ENCODE results near the gene EIF5A2. TPM values are rescaled to one million over a fixed set of nuclear protein-coding genes. Genes with fewer than 3 reads are reported as not detected.
"Not testable (repeated sequence)": the region's sequence is repeated elsewhere in the genome, so short reads cannot be mapped to it uniquely, and the experiment has no call there.

Gene EIF5A2
- total RNA-seq, 2 experiments from 2014 or later, result 10.8 to 10.9 TPM

DNA sequence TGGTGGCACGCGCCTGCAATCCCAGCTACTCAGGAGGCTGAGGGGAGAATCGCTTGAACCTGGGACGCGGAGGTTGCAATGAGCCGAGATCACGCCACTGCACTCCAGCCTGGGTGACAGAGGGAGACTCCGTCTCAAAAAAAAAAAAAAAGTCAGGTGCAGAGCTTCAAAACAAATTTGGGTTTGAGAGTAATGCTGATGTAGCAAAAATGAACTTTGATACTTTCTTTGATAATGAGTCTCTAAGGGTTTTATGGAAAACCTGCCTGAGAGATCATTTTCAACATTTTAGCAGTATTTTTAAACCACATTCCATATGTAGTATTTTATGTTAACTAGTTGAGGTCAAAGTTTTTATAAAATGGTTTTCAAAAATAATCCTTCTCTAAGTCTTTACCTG lies 14.5 kb downstream of the EIF5A2 start:
- DNase-seq (no peak), ATAC-seq (no peak)
- POLR2A ChIA-PET, result no interaction called here
- Mint-ChIP-seq H3K4me3 (no peak overlapping the region), H3K27ac (no peak overlapping the region), H3K36me3 (ENCODE audit: low read depth) (peaks cover 13% of the 10 kb centered on the region), H3K4me1 (ENCODE audit: low read depth) (no peaks in the 10 kb centered on the region), H3K9me3 (ENCODE audit: insufficient read depth) (no peaks in the 10 kb centered on the region), H3K27me3 (ENCODE audit: low read depth) (no peaks in the 10 kb centered on the region)
- CTCF ChIA-PET, result no interaction called here

DNA sequence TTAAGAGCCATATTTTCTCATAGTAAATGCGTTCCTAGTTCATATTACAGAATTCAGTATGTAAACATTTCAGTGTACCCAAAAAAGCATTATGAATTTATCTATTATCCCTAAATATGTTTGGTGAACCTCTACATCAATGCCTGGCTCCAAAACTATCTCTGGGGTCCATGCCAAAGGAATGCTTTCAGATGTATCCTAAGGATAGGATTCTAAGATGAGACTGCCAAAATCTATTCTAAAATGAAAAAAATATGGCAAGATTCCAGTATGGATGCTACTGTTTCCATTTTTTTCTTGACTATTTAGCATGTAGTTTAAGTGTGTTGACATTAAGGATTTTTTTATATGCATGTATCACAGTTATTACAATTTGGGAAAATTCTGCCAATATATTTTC lies 18.8 kb downstream of the EIF5A2 start:
- Mint-ChIP-seq H3K4me3 (no peak overlapping the region), H3K9me3 (ENCODE audit: insufficient read depth) (no peaks in the 10 kb centered on the region), H3K4me1 (ENCODE audit: low read depth) (no peaks in the 10 kb centered on the region), H3K27me3 (ENCODE audit: low read depth) (peaks cover 7% of the 10 kb centered on the region), H3K36me3 (ENCODE audit: low read depth) (peaks cover 5% of the 10 kb centered on the region), H3K27ac (no peak overlapping the region)
- ChIA-PET POLR2A (no interaction called here), CTCF (interaction anchor here (0.6 kb wide), 1 partner anchor 16 kb away, joined by 3 read pairs; no protein-coding TSS in a partner anchor)
- DNase-seq (no peak), ATAC-seq (no peak)

DNA sequence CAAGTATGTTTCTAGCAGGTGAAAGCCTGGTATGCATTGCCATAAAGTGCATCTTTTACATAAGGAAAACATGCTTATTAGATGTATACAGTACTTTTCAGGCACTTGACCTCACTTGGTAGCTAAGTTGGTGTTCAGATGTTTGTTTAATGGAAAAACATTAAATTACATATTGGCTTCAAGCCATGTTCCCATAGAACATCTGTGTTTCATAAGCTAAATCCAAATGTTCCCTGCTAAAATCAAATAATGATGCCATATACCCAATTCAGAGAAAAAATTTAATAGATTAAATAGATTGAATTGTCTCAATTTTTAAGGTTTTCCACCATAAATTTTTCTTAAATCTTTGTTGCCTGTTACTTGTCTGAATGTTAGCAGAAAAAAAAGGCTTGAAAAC lies 19.3 kb downstream of the EIF5A2 start:
- ChIA-PET POLR2A (no interaction called here), CTCF (no interaction called here)
- DNase-seq (no peak), ATAC-seq (no peak)
- H3K4me1 Mint-ChIP-seq (ENCODE audit: low read depth), result no peaks in the 10 kb centered on the region
- H3K27ac Mint-ChIP-seq, result no peak overlapping the region
- peaks cover 7% of the 10 kb centered on the region for H3K27me3 Mint-ChIP-seq (ENCODE audit: low read depth)
- no peak overlapping the region for H3K4me3 Mint-ChIP-seq
- H3K9me3 Mint-ChIP-seq (ENCODE audit: insufficient read depth), result no peaks in the 10 kb centered on the region
- H3K36me3 Mint-ChIP-seq (ENCODE audit: low read depth), result peaks cover 5% of the 10 kb centered on the region

DNA sequence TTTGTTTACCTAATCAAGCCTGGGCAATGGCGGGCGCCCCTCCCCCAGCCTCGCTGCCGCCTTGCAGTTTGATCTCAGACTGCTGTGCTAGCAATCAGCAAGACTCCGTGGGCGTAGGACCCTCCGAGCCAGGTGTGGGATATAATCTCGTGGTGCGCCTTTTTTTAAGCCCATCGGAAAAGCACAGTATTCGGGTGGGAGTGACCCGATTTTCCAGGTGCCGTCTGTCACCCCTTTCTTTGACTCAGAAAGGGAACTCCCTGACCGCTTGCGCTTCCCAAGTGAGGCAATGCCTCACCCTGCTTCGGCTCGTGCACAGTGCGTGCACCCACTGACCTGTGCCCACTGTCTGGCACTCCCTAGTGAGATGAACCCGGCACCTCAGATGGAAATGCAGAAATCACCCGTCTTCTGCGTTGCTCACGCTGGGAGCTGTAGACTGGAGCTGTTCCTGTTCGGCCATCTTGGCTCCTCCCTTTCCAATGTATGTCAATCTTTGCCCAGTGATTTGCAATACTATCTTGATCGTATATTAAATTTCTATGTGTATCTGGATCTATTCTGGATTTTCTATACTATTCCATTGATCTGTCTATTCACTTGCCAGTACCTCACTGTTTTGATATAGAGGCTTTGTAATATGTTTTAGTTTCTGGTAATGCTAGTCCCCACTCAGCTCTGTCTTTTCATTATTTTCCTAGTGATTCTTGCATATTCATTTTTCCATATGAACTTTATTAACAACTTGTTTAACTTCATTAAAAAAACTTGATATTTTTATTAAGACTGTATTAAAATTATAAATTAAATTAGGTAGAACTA lies 24.1 kb downstream of the EIF5A2 start:
- not testable (repeated sequence) for H3K36me3 Mint-ChIP-seq (ENCODE audit: low read depth); H3K27ac Mint-ChIP-seq; ATAC-seq; H3K9me3 Mint-ChIP-seq (ENCODE audit: insufficient read depth); H3K4me1 Mint-ChIP-seq (ENCODE audit: low read depth); H3K27me3 Mint-ChIP-seq (ENCODE audit: low read depth); H3K4me3 Mint-ChIP-seq; DNase-seq
- CTCF ChIA-PET, result interaction anchor here (0.7 kb wide), 1 partner anchor 10 kb away, joined by 3 read pairs; no protein-coding TSS in a partner anchor
- POLR2A ChIA-PET, result interaction anchor here (1.1 kb wide), 1 partner anchor 15 kb away, joined by 4 read pairs; the partner anchor contains the start of gene RPL22L1

DNA sequence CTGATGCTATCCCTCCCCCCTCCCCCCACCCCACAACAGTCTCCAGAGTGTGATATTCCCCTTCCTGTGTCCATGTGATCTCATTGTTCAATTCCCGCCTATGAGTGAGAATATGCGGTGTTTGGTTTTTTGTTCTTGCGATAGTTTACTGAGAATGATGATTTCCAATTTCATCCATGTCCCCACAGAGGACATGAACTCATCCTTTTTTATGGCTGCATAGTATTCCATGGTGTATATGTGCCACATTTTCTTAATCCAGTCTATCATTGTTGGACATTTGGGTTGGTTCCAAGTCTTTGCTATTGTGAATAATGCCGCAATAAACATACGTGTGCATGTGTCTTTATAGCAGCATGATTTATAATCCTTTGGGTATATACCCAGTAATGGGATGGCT lies 29.7 kb downstream of the EIF5A2 start:
- CTCF ChIA-PET; H3K4me1 Mint-ChIP-seq (ENCODE audit: low read depth); H3K4me3 Mint-ChIP-seq; H3K27me3 Mint-ChIP-seq (ENCODE audit: low read depth); DNase-seq; ATAC-seq; H3K27ac Mint-ChIP-seq; H3K9me3 Mint-ChIP-seq (ENCODE audit: insufficient read depth); H3K36me3 Mint-ChIP-seq (ENCODE audit: low read depth); POLR2A ChIA-PET: not testable (repeated sequence)

DNA sequence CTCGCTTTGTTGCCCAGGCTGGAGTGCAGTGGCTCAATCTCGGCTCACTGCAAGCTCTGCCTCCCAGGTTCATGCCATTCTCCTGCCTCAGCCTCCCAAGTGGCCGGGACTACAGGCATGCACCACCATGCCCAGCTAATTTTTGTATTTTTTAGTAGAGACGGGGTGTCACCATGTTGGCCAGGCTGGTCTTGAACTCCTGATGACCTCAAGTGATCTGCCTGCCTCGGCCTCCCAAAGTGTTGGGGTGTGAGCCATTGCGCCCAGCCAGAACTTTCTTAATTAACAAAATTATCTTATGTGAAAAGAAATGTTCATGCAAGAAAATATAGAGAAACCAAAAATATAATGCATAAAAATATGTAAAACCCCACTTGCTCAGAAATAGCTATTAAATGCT lies 31.1 kb downstream of the EIF5A2 start:
- H3K27ac Mint-ChIP-seq; POLR2A ChIA-PET; ATAC-seq; DNase-seq; CTCF ChIA-PET; H3K27me3 Mint-ChIP-seq (ENCODE audit: low read depth); H3K9me3 Mint-ChIP-seq (ENCODE audit: insufficient read depth); H3K36me3 Mint-ChIP-seq (ENCODE audit: low read depth); H3K4me3 Mint-ChIP-seq; H3K4me1 Mint-ChIP-seq (ENCODE audit: low read depth): not testable (repeated sequence)

DNA sequence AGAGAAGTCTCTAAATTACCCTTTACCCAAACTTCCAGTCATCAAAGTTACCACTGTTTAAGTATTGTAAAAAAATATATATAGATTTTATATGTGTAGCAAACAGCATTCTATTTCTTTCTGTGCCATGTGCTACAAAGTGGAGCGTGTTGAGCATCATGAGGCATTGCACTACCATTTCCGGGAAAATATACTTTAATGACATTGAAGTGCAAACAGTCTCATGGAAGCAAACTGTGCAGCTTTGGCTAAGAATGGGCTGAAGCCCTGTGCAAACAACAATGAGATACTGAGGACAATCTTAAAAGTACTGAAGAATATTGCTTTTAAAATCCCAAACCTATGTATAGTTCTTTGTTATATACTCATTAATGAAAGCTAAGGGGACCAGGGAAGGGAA lies 31.9 kb downstream of the EIF5A2 start:
- H3K4me1 Mint-ChIP-seq (ENCODE audit: low read depth), result no peaks in the 10 kb centered on the region
- H3K9me3 Mint-ChIP-seq (ENCODE audit: insufficient read depth), result no peaks in the 10 kb centered on the region
- ATAC-seq (no peak), DNase-seq (no peak)
- no peak overlapping the region for H3K27ac Mint-ChIP-seq
- ChIA-PET CTCF (no interaction called here), POLR2A (no interaction called here)
- peaks cover 2% of the 10 kb centered on the region for H3K27me3 Mint-ChIP-seq (ENCODE audit: low read depth)
- peaks cover 2% of the 10 kb centered on the region for H3K36me3 Mint-ChIP-seq (ENCODE audit: low read depth)
- H3K4me3 Mint-ChIP-seq, result no peak overlapping the region

DNA sequence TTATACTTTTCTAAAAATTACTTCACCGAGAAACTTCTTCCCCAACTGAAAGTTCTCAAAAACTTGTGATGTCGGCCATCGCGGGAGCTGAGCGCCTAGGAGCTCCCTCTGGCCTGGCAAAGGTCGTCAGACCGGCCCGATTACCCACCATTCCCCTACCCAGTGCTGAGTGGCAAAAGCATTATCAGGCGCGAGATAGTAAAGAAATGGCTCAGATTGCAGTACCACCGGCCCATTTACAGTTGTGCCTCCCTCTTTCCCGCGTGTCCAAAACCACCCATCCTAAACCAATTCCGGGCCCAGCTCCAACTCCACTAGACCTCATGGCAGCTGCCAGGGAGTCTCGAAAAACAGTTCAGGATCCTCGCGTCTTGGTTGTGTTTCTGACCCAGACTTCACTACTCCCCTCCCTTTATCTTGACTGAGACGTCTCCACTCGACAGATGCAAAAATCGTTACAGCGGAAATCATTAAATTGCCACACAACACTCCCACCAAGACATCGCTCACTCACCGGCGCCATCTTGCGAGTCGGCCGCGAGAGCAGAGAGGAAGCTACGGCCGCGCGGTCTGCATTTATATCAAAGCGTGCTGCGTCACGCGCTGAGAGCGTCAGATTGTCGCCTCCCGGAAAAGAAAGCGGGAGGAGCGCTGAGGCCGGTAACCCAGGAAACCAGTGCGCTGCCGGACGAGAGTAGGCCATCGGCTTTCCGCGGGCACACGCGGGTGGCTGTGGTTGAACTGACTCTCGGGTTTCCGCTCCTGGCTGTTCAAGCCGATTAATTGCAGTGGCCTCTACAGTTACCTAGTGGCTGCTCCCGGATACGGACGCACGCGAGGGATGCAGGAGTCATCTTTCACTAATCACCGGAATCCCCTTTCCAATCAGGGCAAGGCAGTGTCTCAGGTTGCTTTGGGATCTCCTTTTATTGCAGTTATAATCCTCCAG lies 38.5 kb downstream of the EIF5A2 start, which contains the start of gene RPL22L1:
TSS of gene RPL22L1 (minus strand) at position 551 of the 949 bp plus-strand sequence. CDS start at position 523, 28 bp downstream.
- ATAC-seq (peak; percentile 93), DNase-seq (peak; percentile 96)
- H3K4me3 Mint-ChIP-seq, result peak within 1 kb of the TSS; percentile 85
- H3K9me3 Mint-ChIP-seq (ENCODE audit: insufficient read depth), result no peaks in the 10 kb centered on the region
- H3K27me3 Mint-ChIP-seq (ENCODE audit: low read depth), result no peaks in the 10 kb centered on the region
- H3K27ac Mint-ChIP-seq, result peak within 1 kb of the TSS; percentile 95
- H3K4me1 Mint-ChIP-seq (ENCODE audit: low read depth), result peaks cover 26% of the 10 kb centered on the region
- H3K36me3 Mint-ChIP-seq (ENCODE audit: low read depth), result peaks cover 35% of the 10 kb centered on the region
- POLR2A ChIA-PET, result interaction anchor here (0.6 to 3.0 kb wide), 9 partner anchors 12 to 1097 kb away, joined by 3 to 31 read pairs (median 4); partner anchors contain the start of genes EIF5A2, MYNN and TNIK
- CTCF ChIA-PET, result interaction anchor here (0.9 to 1.2 kb wide), 7 partner anchors 17 to 456 kb away, joined by 3 to 6 read pairs (median 3); partner anchors contain the start of gene EIF5A2

DNA sequence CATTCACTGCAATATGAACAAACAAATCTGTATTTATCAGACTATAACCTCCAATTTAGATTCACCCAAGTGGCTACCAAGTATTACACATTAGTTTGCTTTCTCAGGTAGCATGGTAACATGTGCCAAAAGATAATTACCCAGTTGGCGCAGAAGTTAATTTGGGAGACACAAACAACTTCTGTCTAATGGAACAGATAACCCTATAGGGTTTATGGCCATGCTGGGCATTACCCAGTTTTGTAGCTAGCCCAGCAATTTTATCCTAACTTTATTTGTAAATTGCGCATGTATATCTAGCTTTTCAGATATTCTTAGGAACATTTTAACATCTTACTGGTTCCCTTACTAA lies 39.2 kb downstream of the EIF5A2 start:
- peaks cover 41% of the 10 kb centered on the region for H3K36me3 Mint-ChIP-seq (ENCODE audit: low read depth)
- CTCF ChIA-PET, result interaction anchor here (0.9 to 1.2 kb wide), 6 partner anchors 17 to 455 kb away, joined by 3 to 6 read pairs (median 3); partner anchors contain the start of gene EIF5A2
- H3K27me3 Mint-ChIP-seq (ENCODE audit: low read depth), result no peaks in the 10 kb centered on the region
- H3K4me1 Mint-ChIP-seq (ENCODE audit: low read depth), result peaks cover 26% of the 10 kb centered on the region
- H3K4me3 Mint-ChIP-seq, result peak overlapping the region; percentile 85
- ATAC-seq, result no peak
- no peaks in the 10 kb centered on the region for H3K9me3 Mint-ChIP-seq (ENCODE audit: insufficient read depth)
- H3K27ac Mint-ChIP-seq, result peak overlapping the region; percentile 95
- POLR2A ChIA-PET, result interaction anchor here (0.8 to 3.0 kb wide), 6 partner anchors 11 to 1096 kb away, joined by 3 to 31 read pairs (median 4); partner anchors contain the start of genes EIF5A2 and MYNN
- DNase-seq, result no peak

DNA sequence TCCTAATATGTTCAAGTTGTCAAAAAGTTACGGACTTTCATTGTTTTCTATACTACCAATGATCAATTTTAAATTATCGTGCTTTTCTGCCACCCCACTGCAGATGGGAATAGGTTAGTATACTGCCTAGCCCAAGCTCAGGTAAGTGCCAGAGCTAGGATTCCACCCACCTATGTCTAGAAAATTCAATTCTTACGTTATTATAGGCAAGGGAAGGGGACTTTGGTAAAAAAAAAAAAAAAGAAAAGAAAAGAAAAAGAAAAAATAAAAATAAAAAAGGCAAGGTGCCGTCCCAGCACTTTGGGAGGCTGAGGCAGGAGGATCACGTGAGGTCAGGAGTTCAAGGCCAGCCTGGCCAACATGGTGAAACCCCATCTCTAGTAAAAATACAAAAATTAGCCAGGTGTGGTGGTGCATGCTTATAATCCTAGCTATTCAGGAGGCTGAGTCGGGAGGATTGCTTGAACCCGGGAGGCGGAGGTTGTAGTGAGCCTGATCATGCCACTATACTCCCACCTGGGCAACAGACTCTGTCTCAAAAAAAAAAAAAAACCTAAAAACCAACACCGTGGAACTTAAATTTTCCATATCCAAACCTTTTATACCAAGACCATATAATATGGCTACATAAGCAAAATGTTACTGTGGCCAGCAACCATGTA lies 39.7 kb downstream of the EIF5A2 start:
- Mint-ChIP-seq H3K9me3 (ENCODE audit: insufficient read depth) (no peaks in the 10 kb centered on the region), H3K4me1 (ENCODE audit: low read depth) (peaks cover 26% of the 10 kb centered on the region), H3K4me3 (peak overlapping the region; percentile 85), H3K27ac (peak overlapping the region; percentile 95), H3K27me3 (ENCODE audit: low read depth) (no peaks in the 10 kb centered on the region), H3K36me3 (ENCODE audit: low read depth) (peaks cover 41% of the 10 kb centered on the region)
- ChIA-PET CTCF (interaction anchor here (0.9 to 1.2 kb wide), 4 partner anchors 16 to 455 kb away, joined by 3 read pairs; partner anchors contain the start of gene EIF5A2), POLR2A (interaction anchor here (1.4 to 3.0 kb wide), 3 partner anchors 41 to 1096 kb away, joined by 4 to 31 read pairs (median 6); partner anchors contain the start of genes EIF5A2 and MYNN)
- DNase-seq, result no peak
- ATAC-seq, result no peak
